Measurements from ENCODE around the gene MIOX.

MIOX gene

DNA sequence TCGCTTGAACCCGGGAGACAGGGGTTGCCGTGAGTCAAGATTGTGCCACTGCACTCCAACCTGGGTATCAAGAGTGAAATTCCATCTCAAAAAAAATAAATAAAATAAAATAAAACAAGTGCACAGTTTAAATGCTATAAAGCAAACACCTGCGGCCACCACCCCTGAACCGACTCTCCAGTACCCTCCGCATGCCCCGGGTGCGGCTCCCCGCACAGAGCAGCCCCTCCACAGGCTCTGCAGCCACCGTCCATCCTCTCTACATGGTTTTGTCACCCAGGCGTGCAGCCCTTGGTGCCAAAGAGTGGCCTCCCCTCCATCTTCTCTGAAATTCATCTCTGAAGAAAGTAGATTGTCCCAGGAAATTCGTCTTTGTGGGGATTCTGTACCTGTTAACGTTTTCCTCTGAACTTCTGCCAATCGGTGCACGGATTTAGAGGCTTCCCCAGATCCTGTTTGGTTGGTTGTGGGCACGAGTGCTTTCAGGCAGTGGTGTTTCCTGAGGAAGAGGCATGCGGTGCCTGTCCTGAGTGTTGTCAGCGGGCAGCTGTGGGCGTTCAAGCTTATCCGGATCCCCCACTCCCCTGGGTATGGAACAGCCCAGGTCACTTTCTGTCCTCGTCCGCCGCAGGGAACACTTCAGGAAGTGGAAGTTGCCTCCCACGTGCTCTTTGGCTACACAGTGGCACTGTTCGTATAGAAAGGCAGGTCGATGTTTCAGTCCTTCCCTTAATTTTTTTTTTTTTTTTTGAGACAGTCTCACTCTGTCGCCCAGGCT is 4.1 kb downstream of the MIOX start:
- no peak for DNase-seq (ENCODE audit: low read depth in 2 of 2)

DNA sequence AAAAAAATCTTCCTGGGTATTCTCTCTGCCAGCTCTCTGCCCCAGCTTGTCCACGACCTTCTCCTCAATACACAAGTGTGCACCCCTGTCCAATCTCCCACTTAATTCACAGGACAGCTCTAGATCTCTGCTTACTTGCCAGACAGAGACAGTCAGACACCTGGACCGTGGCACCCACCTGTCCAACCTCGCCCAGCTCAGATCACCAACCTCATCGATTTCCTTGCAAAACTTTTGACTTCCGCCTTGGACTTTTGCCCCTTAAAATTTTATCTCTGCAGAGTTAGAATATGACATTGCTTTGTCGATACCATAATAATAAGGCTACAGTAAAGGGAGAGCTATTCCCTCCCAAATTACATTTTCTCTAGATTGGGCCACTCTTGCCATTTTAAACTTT is 10.4 kb downstream of the MIOX start:
- no peak for DNase-seq (ENCODE audit: low read depth in 2 of 2)

DNA sequence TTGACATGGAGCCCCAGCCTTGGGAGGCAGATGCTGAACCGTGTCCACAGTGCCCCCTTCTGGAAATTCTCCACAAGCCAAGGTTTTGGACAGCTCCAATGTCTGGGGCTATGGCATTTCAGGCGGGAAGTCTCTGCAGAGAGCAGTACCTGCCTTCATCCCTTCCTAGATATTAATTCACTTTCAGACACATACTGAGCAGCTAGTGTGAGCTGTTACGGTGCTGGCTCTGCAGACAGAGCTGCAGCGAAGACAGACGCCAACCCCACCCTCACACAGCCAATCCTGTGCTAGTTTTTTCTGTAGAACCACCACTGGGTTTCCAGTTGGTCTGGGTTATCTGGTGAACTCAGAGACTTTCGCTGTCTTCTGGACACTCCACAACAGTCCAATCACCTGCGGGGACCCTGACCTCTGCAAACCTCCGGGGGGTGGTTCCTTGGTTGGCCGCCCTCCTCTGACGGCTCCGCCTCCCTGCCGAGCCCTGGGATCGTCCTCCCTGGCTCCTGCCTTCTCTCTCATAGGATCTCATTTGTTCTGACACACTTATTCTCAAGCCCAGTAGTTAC is 11.7 kb downstream of the MIOX start:
- peak; percentile 44 to 72 for DNase-seq (ENCODE audit: low read depth in 2 of 2)

DNA sequence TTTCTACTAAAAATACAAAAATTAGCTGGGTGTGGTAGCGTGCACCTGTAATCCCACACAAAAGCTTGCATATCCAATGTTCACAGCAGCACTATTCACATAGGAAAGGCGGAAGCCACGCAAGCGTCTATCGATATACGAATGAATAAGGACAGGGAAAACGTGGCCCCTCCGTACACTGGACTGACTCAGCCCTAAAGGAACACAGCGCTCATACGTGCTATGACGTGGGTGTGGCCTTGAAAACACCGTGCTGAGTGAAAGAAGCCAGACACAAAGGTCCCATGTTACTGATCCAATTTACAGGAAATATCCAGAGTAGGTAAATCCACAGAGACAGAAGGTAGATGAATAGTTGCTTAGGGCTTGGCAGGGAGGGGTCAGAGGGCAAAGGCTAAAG is 13.8 kb downstream of the MIOX start:
- no peak for DNase-seq (ENCODE audit: low read depth in 2 of 2)

DNA sequence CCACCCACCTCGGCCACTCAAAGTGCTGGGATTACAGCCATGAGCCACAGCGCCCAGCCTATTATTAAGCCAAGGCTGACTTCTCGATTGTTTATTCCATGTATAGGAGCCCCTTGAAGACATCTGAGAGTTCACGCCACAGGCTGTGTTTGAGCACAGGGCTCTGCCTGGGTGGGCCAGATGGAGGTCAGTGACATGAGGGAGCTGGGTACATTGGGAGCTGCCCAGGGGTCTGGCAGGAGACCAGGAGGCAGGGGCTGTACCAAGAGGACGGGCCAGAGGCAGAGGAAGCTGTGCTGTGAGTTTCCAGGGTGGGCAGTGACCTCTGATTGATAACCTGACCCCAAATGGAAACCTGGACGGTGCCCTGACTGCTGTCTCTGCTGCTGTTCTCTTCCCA is 15.4 kb downstream of the MIOX start:
- no peak for DNase-seq (ENCODE audit: low read depth in 2 of 2)

DNA sequence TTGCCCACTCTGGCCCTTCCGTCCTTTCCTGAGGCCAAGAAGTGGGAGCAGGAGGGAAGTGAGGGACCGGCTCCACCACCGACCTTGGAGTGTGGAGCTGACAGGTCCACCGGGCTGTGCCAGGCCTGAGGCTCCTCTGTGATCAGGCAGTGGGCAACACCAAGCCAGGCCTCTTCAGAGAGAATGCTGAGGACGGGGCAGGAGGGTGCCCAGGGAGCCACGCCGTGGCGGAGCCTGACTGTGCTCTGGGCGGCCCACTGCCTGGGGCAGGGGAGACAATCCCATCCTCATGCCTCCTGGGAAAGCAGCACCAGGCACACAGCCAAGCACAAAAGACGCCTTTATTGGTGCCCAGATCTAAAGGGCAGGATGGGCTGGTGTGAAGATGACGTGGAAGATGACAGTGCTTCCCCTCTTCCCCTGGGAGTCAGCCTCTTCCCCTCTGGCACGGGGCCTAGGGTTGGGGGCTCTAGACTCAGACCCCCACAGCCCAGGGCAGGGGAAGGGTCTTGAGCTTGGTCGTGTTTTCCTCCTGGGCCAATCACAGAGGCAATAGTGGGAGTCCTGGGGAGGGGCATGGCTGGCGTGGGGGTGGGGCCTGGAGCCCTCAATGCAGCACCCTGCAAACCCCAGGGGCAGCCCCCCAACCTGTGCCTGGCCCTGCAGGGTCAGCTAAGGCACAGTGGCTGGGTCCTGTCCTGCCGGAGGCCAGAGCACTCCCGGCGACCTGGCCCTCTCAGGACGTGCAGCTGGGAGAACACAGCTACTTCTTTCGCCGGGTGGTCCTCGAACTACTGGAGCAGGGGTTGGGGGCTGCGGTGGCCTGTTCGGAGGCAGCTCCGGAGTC is 16.2 kb downstream of the MIOX start:
- no peak for DNase-seq (ENCODE audit: low read depth in 2 of 2)

DNA sequence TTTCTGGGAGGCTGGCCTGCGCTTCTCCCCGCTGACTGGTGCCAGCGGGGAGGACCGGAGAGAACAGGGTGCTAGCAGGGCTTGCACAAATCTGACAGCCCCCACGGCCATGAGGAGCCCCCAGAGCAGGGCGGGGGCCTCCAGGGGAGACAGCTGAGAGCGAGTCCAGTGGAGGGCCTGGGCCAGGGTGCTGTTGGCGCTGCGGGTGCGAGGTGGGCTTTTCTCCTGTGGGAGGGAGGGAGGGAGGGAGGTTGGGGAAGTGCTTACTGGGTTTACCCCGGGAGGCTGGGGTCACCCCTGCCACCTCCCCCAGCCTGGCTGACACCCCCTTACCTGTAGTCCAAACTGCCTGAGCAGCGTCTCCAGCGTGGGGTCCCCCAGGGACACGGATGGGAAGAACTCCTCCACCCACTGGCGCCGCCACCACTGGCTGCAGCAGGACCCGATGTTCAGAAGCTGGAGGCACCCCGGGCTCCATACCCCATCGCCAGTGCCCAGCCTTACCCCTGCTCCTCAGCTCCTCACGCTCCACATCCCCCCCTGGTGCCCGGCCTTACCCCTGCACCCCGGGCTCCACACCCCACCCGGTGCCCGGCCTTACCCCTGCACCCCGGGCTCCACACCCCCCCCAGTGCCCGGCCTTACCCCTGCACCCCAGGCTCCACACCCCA is 17.0 kb downstream of the MIOX start:
- no peak for DNase-seq (ENCODE audit: low read depth in 2 of 2)

DNA sequence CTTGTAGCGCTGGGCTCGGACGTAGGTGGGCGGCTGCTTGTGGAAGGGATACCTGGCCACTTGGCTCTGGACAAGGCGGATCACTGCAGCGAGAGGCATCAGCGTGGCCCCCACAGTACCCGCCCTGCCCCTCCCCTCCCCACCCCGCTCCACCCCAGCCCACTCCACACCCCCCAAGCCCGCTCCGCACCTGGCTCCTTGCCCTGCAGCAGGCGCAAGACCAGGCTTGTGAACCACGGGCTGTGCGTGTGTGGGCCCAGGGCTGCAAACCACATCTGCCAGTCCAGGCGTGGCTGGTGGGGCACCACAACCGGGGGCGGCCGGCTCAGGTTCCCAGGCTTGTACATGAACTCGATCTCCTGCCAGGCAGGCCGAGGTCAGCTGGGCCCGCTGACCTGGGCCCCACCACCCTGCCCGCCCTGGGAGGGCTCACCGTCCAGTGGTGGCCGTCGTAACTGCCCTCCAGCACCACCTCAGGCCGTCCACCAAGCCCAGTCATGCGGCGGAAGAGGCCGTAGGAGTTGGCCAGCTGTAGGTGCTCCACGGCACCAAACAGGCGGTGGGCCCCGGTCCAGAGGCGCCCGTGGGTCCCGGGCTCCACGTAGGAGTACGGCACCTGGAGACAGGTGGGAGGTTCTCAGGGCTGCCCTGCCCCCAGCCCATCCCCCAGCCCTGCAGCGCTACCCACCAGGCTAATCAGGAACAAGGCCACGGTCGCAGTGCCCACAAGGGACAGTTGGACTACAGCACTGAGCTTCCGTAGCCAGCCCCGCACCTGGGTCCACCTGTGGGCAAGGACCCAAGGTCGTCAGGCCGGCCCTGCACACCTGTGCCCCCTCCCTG is 17.9 kb downstream of the MIOX start:
- no peak for DNase-seq (ENCODE audit: low read depth in 2 of 2)

DNA sequence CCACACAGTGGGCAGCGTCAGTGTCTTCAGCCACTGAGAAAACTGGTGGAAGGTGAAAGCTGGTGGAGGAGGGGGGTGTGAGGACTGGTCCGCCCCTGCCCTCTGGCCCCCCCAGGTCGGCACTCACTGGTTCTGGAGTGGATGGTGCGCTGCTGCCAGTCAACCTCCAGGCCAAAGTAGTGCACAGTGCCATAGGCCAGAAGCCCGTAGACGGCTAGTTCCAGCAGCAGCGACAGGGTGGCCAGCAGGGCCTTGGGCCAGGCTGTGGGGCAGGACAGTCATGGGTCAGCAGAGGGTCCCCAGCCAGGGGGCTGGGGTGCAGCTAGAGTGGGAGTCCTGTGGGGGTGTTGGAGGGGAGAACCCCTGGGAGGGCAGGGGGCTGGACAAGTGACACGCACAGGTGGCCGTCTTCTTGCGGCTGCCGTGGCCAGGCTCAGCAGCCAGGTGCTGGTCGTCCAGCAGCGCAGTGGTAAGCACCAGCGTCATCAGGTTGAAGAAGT is 18.7 kb downstream of the MIOX start:
- no peak for DNase-seq (ENCODE audit: low read depth in 2 of 2)

DNA sequence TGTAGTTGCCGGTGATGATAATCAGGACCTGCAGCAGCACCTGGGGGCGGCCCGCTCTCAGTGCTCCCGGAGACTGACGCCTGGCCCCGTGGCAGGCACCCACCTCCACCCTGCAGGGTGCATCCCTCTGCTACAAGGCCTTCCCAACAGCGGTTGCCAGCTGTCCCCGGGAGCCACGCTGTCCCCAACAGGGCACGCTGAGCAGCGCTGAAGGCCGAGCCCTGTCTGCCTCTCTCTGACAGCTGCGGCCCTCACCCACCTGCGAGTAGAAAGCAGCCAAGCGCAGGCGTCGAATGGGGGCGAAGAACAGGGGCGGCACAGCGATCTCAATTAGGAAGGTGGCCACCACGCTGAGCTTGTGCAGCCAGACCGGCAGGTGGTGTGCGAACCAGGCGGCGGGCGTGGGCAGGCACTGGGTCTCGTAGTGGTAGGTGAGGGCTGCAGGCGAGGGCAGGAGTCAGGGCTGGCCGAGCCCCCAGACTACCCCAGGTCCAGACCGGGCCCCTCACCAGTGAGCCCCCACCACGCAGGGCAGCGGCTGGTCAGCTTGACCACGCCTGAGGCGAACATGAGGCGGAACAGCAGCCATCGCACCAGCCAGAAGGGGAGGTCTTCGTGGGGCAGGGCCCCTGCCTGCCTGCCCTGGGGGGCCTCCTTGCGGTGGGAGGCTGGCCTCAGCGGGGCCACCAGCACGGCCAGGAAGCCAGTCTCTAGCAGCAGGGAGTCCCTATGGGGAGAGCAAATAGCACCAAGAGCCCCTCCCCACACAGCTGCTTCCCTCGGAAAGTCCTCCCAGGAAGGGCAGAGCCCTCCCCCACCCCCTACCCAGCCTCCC is 19.3 kb downstream of the MIOX start:
- DNase-seq (ENCODE audit: low read depth in 2 of 2), result no peak

DNA sequence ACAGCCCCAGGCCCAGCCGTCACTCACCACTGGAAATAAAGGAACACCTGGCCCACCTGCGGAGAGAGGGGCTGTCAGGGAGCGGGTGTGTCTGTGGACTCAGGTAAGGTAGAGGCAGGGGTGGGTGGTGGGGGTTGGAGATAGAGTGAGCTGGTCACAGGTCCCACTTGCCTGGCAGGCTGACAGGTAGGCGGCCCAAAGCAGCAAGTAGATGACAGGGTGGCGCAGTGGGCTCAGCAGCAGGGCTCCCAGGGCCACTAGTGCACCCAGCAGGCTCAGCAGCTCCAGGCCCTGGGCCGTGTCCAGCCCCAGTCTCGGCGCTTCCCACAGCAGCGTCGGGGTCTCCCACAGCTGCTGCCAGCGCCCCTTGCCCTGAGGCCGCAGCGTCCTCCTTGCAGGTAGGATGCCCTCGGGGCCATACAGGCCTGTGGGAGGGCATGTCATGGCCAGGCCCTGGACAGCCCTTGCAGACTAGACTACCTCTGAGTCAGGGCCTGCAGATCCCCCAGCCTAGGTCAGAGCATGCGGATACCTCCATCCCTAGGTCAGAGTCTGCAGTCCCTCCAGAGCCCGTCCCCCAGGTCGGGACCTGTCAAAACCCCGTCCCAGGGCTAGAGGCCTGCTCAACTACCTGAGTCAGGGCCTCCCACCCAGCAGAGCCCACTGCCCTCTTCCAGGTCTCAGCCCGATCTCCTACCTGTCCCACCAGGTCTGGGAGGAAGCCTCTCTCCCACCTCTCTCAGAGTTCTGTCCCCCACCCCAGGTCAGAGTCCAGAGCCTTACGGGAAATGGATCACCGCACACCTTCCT is 20.2 kb downstream of the MIOX start:
- DNase-seq (ENCODE audit: low read depth in 2 of 2), result no peak

DNA sequence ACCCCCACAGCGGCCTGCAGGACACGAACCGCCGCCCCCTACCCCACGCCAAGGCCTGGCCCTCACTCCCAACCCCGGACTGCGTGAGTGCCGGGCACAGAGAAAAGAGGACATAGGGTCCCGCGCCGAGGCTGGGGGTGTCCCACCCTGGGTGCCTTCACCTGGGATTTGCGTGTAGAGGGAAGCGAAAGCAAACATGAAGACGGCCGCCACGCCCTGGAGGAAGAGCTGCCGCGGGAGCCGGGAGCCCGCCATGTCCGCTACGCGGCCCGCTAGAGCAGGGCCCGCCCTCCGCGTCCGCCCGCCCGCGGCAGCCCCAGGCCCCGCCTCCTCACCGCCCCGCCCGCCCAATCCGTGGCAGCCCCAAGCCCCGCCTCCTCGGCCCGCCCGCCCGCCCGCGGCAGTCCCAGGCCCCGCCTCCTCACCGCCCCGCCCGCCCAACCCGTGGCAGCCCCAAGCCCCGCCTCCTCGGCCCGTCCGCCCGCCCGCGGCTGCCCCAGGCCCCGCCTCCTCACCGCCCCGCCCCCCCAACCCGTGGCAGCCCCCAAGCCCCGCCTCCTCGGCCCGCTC is 20.8 kb downstream of the MIOX start, which contains the start of gene LMF2:
LMF2 (minus strand) TSS at position 282 of the 570 bp plus-strand sequence; CDS start at position 255, 27 bp downstream.
- DNase-seq (ENCODE audit: low read depth in 2 of 2), result peak; percentile 88 to 94

DNA sequence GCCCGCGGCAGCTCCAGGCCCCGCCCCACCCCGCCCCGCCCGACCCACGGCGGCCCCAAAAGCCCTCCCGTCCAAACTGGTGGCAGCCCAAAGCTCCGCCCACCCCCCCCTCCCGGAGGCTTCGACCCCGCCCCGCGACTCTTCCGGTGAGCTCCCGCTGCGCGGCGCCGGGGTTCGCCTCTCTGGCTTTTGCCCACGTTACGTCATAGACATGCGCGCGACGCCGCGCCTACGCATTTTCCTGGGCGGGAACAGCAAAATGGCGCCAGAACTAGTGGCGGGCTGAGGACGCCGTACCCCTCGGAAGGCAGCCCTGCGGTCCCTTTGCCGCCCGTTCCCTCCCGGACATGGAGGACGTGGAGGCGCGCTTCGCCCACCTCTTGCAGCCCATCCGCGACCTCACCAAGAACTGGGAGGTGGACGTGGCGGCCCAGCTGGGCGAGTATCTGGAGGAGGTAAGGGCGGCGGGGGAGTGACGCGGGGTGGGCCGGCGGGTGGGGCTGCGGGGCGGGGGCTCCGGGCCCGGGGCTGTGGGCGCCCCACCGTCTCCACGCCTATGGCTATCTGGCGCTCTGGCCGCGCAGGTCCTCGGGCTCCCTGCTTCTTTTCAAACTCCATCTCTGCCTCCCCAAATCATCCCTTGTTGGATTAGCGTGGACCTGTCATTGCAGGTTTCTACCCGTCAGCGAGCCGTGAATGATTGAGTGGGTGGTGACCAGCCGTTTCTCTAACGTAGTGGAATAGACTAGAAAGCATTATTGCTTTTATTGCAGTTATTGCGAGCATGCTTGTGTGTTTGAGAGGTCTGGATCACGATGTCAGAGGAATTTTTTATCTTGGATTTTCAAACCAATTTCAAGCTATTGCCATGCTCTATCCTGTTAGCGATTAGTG is 21.6 kb downstream of the MIOX start, which contains the start of gene NCAPH2:
NCAPH2 (plus strand) TSS at position 234 of the 894 bp plus-strand sequence; CDS start at position 348, 114 bp downstream.
- DNase-seq (ENCODE audit: low read depth in 2 of 2), result peak; percentile 95 to 96

DNA sequence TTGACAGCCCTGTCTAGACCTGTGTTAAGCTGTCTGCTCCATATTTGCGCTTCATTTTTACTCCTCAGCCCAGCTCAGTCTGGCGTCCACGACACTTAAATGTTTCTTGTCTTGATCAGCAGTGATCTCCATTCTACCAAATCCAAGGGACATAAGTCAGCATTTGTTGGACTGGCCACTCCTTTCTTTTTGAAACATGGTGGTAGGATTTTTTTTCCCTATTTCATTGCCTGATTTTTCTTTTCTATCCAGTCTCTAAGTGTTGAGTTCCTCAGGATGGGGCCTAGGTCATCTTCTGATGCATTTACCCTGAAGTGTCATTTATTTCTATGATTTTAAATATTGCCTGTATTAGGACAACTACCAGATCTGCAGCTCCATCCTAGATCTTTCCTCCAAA is 22.2 kb downstream of the MIOX start:
- DNase-seq (ENCODE audit: low read depth in 2 of 2), result no peak

DNA sequence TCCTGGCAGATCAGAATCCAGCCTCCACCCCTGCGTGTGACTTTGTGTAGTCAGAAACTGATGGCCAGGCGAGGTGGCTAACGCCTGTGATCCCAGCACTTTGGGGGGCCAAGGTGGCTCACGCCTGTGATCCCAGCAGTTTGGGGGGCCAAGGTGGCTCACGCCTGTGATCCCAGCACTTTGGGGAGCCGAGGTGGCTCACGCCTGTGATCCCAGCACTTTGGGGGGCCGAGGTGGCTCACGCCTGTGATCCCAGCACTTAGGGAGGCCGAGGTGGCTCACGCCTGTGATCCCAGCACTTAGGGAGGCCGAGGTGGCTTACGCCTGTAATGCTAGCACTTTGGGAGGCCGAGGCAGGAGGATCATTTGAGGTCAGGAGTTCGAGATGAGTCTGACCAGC is 26.5 kb downstream of the MIOX start:
- DNase-seq (ENCODE audit: low read depth in 2 of 2), result no peak

DNA sequence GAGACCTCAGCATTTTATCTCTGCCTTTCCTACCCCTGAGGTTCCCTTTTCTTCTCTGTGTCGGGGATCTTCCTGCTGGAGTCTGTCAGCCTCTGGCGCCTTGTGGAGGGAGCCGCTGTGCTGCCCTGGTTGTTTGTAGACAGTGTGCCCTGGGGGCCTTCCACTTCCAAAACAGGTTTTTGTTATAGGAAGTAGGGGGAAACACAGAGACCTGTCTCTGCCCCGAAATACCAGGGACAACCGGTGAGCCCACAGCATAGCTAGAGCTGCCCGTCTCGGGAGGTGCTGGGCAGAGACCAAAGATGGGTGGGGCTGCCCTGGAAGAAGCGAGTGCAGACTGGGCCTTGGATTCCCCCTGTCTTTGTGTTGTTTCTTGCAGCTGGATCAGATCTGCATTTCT is 29.4 kb downstream of the MIOX start:
- no peak for DNase-seq (ENCODE audit: low read depth in 2 of 2)

DNA sequence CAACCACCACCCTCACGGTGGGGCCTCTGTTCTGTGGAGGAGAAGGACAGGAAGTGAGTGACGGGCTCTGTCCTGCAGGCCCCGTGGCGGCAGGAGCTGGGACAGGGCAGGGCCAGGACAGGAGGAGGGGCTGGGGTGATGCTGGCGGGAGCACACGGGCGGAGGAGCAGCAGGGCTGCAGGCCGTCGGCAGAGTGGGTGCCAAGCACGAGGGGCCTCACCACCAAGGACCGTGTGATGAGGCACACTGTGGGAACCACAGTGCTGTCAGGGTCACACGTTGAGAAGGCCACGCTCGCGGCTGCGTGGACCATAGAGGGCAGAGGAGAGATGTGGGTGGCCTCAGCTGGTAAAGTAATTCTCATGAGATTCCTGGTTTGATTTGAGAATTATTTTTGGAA is 30.2 kb downstream of the MIOX start:
- no peak for DNase-seq (ENCODE audit: low read depth in 2 of 2)

Data from stimulated activated CD4-positive, alpha-beta T cell treated with anti-CD3 and anti-CD28 coated beads, Interleukin-15, amount 100 ng/mL, for 48 hours (primary cell).